GM12878 (cell line): Measurements from ENCODE around the gene KBTBD7. TPM values are rescaled to one million over a fixed set of nuclear protein-coding genes. Genes with fewer than 3 reads are reported as not detected.

Experiments
- ATAC-seq: fragments of 200-7000 bp; cut with Tn5 transposase; 3 replicates; pipeline ENCODE4 v1.9.1; 2020; ENCODE audit warnings: mild to moderate bottlenecking, moderate library complexity
- BruUV-seq: library from RNA; stranded (reverse); fragments of 400-500 nt; replicated peaks from 2 replicates; lab custom pipeline; 2021; lab: Mats Ljungman, UMichigan
- CTCF ChIA-PET: fragments of 300-600 bp; sonication (Branson Sonifier 250); formaldehyde crosslinking; extraction: SDS; loops from one replicate; lab custom pipeline; 2021; ENCODE audit warnings: inconsistent platforms; lab: Yijun Ruan, JAX
- POLR2A ChIA-PET: fragments of 350-600 bp; formaldehyde crosslinking; extraction: SDS; loops from one replicate; lab custom pipeline; 2021; ENCODE audit warnings: inconsistent platforms; lab: Charles Lee
- RAD21 ChIA-PET: fragments of 300-600 bp; sonication (Branson Sonifier 250); formaldehyde crosslinking; loops from one replicate; lab custom pipeline; 2023; ENCODE audit warnings: antibody characterized with exemption; ENCODE audit not compliant: unreplicated experiment; lab: Charles Lee
- SMC1A ChIA-PET: fragments of 300-600 bp; sonication (Branson Sonifier 250); formaldehyde crosslinking; loops from one replicate; lab custom pipeline; 2023; ENCODE audit not compliant: unreplicated experiment, uncharacterized antibody; lab: Charles Lee
- DNase-seq: peaks from one replicate; pipeline ENCODE4 v3.0.0-alpha.2; 2011; ENCODE audit warnings: low read depth, low spot score
- FAIRE-seq: peaks from 3 replicates; lab custom pipeline; 2011; peaks lifted over from hg19 to GRCh38; lab: Jason Lieb, UNC
- H2AFZ ChIP-seq: 2 replicates; pipeline ENCODE4 v1.6.0; 2011; ENCODE audit warnings: low read depth, low read length, control low read depth; ENCODE audit not compliant: control insufficient read depth
- H3K27ac ChIP-seq: 2 replicates; pipeline ENCODE4 v1.5.1; 2011; ENCODE audit warnings: control low read depth; ENCODE audit not compliant: control insufficient read depth, insufficient read depth
- H3K27me3 ChIP-seq, 2 experiments: replicated peaks in 1 of 2; 2 replicates each; pipeline versions ENCODE4 v1.6.0 to v1.6.1; 2011; ENCODE audit warnings: low read length in 1 of 2; ENCODE audit not compliant: control insufficient read depth in 2 of 2, insufficient read depth in 2 of 2
- H3K36me3 ChIP-seq, 2 experiments: 2 replicates each; pipeline ENCODE4 v1.5.1; 2011; ENCODE audit warnings: low read length in 1 of 2; ENCODE audit not compliant: control insufficient read depth in 2 of 2, insufficient read depth in 2 of 2
- H3K4me1 ChIP-seq: 2 replicates; pipeline ENCODE4 v1.6.1; 2011; ENCODE audit warnings: mild to moderate bottlenecking, low read length, moderate library complexity, mixed read lengths; ENCODE audit not compliant: control insufficient read depth, insufficient read depth
- H3K4me2 ChIP-seq: 2 replicates; pipeline ENCODE4 v1.6.0; 2011; ENCODE audit warnings: control low read depth; ENCODE audit not compliant: control insufficient read depth, insufficient read depth
- H3K4me3 ChIP-seq: fragments of 200-600 bp; sonication (generic); 2 replicates; pipeline ENCODE4 v1.5.1; 2016
- H3K79me2 ChIP-seq: 2 replicates; pipeline ENCODE4 v1.6.0; 2011; ENCODE audit warnings: low read length; ENCODE audit not compliant: control insufficient read depth, insufficient read depth
- H3K9ac ChIP-seq: 2 replicates; pipeline ENCODE4 v1.8.0; 2011; ENCODE audit warnings: low read length, control low read depth, mixed read lengths; ENCODE audit not compliant: control insufficient read depth, insufficient read depth
- H3K9me3 ChIP-seq: replicated peaks from 3 replicates; pipeline ENCODE4 v1.5.1; 2011; ENCODE audit warnings: mild to moderate bottlenecking, low read length; ENCODE audit not compliant: control insufficient read depth, insufficient read depth
- H4K20me1 ChIP-seq: 2 replicates; pipeline ENCODE4 v1.6.0; 2011; ENCODE audit not compliant: control insufficient read depth, insufficient read depth
- IKZF2 ChIP-seq, 2 experiments: fragments of 450-650 bp; IDR thresholded peaks; 2 replicates each; pipeline ENCODE4 v1.6.1; 2017; ENCODE audit warnings: mild to moderate bottlenecking in 2 of 2, moderate library complexity in 2 of 2
- PKNOX1 ChIP-seq: fragments of 450-650 bp; IDR thresholded peaks from 2 replicates; pipeline ENCODE4 v1.6.1; 2016; ENCODE audit warnings: mild to moderate bottlenecking
- SIX5 ChIP-seq: IDR thresholded peaks from 2 replicates; pipeline ENCODE4 v1.6.1; 2011; ENCODE audit warnings: mild to moderate bottlenecking, low read depth, low read length, moderate library complexity; ENCODE audit not compliant: severe bottlenecking
- SRF ChIP-seq, 2 experiments: IDR thresholded peaks; 2 replicates each; pipeline ENCODE4 v1.6.1; 2011; ENCODE audit warnings: low read depth in 2 of 2, low read length in 2 of 2, mild to moderate bottlenecking in 1 of 2, moderate library complexity in 1 of 2
- WGBS: methylation state at CpG from one replicate; pipeline ENCODE4 v1.1.6; 2016; ENCODE audit warnings: low lambda C conversion rate; ENCODE audit not compliant: insufficient replicate concordance, insufficient coverage; ENCODE audit errors: missing lambda C conversion rate; 5-methylcytosine and 5-hydroxymethylcytosine counted together
- in situ Hi-C: fragments of 300-500 bp; cut with MboI; formaldehyde crosslinking; loops from 9 replicates; pipeline ENCODE4 v1.14.3; 2018; ENCODE audit warnings: mixed read lengths
- intact Hi-C: fragments of 100-400 bp; cut with micrococcal nuclease; formaldehyde crosslinking; loops from one replicate; pipeline ENCODE4 v1.14.2; 2022; ENCODE audit not compliant: unreplicated experiment
- polyA plus RNA-seq, 11 experiments: library from polyadenylated mRNA; depleted of rRNA in 4 of 11; unstranded in 6 of 11; stranded (reverse) in 5 of 11; fragments of >200 nt; fragmentation: Nextera tagmentation in 4 of 11; fragmentation: Illumina TruSeq in 1 of 11; extraction: Ambion mirVana in 4 of 11; extraction: Trizol in 1 of 11; gene quantifications; 1 replicate in 1 of 11; 2 replicates in 10 of 11; pipeline versions ENCODE4 v1.2.1 to v1.2.3, GENCODE V29; 2011 to 2016; ENCODE audit warnings: inconsistent platforms in 2 of 11, missing spikeins in 2 of 11, low read depth in 1 of 11
- total RNA-seq, 4 experiments: library from RNA; depleted of rRNA in 3 of 4; stranded (reverse); fragments of >200 nt in 3 of 4; fragmentation: Illumina TruSeq in 1 of 4; extraction: Trizol in 1 of 4; gene quantifications; 2 replicates each; pipeline versions ENCODE4 v1.2.1 to v1.2.3, GENCODE V29; 2013 to 2021
- TF ChIP-seq, protein P1 (sequence below): fragments of 450-650 bp; IDR thresholded peaks from 2 replicates; pipeline ENCODE4 v1.6.1; 2017; ENCODE audit warnings: mild to moderate bottlenecking, moderate library complexity

Gene KBTBD7
- total and polyA plus RNA-seq, 10 of the 15 experiments (the other 5 are each of a cell fraction or from before 2014, with no cell fraction given) = 1.8 to 6.0 (median 4.3) TPM

DNA sequence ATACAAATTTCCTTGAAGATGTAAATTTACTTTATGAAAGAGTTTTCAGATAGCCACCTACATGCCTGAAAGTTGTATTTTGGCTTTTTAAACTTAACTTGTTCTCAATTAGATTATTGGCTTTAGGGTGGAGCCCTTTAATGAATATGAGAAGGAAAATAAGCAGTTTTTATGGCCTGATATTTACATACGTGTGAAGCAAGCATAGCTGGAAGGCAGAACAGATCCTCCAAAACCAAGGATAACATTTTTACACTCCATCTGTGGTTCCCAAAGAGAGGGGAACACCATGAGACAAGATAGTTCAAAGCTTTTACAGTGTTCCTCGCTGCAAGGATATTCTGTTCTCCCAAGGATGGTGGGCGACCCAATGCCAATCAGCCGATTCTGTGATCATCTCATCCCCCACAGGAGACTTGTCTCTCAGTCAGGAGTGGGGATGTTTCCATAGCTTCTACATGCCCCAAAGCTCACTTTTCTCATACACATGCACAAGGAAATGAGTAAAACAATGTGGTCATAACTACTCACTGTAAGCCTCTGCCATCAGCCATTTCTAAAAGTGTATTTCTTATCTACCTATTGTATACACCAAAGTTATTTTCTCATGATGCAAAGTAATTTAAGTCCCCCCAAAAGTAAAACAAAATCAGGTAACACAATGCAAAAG lies 37.2 kb downstream of the KBTBD7 start:
- H3K27ac ChIP-seq = no peak overlapping the region
- no peaks in the 10 kb centered on the region for H4K20me1 ChIP-seq
- intact Hi-C loops (no loop called here), in situ Hi-C loops (no loop called here)
- DNase-seq = no peak
- no TSS peak for BruUV-seq
- ChIA-PET CTCF (no interaction called here), POLR2A (no interaction called here), SMC1A (interaction anchor here (1.1 to 1.2 kb wide), 2 partner anchors 15 to 83 kb away, joined by 3 read pairs; no protein-coding TSS in a partner anchor), RAD21 (no interaction called here)
- H3K79me2 ChIP-seq = no peaks in the 10 kb centered on the region
- H2AFZ ChIP-seq = no peak overlapping the region
- 98% methylated on average over 4 of the region's 4 CpGs for WGBS
- ATAC-seq = no peak
- no peaks in the 10 kb centered on the region for H3K36me3 ChIP-seq
- peaks cover 1% of the 10 kb centered on the region; the same call in 1 of the 3 replicates for H3K9me3 ChIP-seq
- H3K27me3 ChIP-seq = no peaks in the 10 kb centered on the region
- TF ChIP-seq SRF (IDR thresholded peaks at IDR 0.05; ENCODE audit: low read depth in 2 of 2, low read length in 2 of 2) = no peak
- TF ChIP-seq, protein P1, sequence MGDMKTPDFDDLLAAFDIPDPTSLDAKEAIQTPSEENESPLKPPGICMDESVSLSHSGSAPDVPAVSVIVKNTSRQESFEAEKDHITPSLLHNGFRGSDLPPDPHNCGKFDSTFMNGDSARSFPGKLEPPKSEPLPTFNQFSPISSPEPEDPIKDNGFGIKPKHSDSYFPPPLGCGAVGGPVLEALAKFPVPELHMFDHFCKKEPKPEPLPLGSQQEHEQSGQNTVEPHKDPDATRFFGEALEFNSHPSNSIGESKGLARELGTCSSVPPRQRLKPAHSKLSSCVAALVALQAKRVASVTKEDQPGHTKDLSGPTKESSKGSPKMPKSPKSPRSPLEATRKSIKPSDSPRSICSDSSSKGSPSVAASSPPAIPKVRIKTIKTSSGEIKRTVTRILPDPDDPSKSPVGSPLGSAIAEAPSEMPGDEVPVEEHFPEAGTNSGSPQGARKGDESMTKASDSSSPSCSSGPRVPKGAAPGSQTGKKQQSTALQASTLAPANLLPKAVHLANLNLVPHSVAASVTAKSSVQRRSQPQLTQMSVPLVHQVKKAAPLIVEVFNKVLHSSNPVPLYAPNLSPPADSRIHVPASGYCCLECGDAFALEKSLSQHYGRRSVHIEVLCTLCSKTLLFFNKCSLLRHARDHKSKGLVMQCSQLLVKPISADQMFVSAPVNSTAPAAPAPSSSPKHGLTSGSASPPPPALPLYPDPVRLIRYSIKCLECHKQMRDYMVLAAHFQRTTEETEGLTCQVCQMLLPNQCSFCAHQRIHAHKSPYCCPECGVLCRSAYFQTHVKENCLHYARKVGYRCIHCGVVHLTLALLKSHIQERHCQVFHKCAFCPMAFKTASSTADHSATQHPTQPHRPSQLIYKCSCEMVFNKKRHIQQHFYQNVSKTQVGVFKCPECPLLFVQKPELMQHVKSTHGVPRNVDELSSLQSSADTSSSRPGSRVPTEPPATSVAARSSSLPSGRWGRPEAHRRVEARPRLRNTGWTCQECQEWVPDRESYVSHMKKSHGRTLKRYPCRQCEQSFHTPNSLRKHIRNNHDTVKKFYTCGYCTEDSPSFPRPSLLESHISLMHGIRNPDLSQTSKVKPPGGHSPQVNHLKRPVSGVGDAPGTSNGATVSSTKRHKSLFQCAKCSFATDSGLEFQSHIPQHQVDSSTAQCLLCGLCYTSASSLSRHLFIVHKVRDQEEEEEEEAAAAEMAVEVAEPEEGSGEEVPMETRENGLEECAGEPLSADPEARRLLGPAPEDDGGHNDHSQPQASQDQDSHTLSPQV = no peak
- TF ChIP-seq SIX5 = no peak
- TF ChIP-seq IKZF2 (IDR thresholded peaks at IDR 0.05) = no peak
- TF ChIP-seq PKNOX1 = no peak
- no peak overlapping the region for H3K4me3 ChIP-seq
- no peak overlapping the region for H3K4me2 ChIP-seq
- no peak overlapping the region for H3K9ac ChIP-seq
- FAIRE-seq = no peak
- H3K4me1 ChIP-seq = no peaks in the 10 kb centered on the region
